K562 (cell line): ENCODE results near the gene DNAJB1. TPM values are rescaled to one million over a fixed set of nuclear protein-coding genes. Genes with fewer than 3 reads are reported as not detected.

Source experiments
- DPF2 ChIP-seq: fragments of 450-650 bp; IDR thresholded peaks from 2 replicates; pipeline ENCODE4 v1.6.1; 2016
- EP400 ChIP-seq: fragments of 450-650 bp; IDR thresholded peaks from 2 replicates; pipeline ENCODE4 v1.6.1; 2017; ENCODE audit warnings: antibody characterized with exemption, mild to moderate bottlenecking, moderate library complexity
- ETV1 ChIP-seq: fragments of 450-650 bp; conservative IDR thresholded peaks from 2 replicates; pipeline ENCODE4 v1.6.1; 2016; ENCODE audit warnings: missing genetic modification characterization, control low read depth, low read depth, missing compliant biosample characterization
- HDAC2 ChIP-seq: fragments of 450-650 bp; IDR thresholded peaks from 2 replicates; pipeline ENCODE4 v1.6.1; 2016; ENCODE audit warnings: mild to moderate bottlenecking
- NFIC ChIP-seq: fragments of 450-650 bp; IDR thresholded peaks from 2 replicates; pipeline ENCODE4 v1.6.1; 2017; ENCODE audit warnings: mild to moderate bottlenecking, inconsistent platforms
- STAG1 ChIP-seq: sonication (generic); formaldehyde crosslinking; IDR thresholded peaks from 2 replicates; pipeline ENCODE4 v1.5.0; 2020; ENCODE audit warnings: missing genetic modification reagents, borderline replicate concordance
- TAF7 ChIP-seq: fragments of 450-650 bp; IDR thresholded peaks from 2 replicates; pipeline ENCODE4 v1.6.1; 2016; ENCODE audit warnings: missing genetic modification characterization, missing compliant biosample characterization
- THAP7 ChIP-seq: fragments of 250-450 bp; sonication (Bioruptor Pico); IDR thresholded peaks from 2 replicates; pipeline ENCODE4 v1.5.0; 2021
- ZC3H11A ChIP-seq: IDR thresholded peaks from 2 replicates; pipeline ENCODE4 v1.6.1; 2012; ENCODE audit warnings: low read depth, low read length, improper control_type of control experiment
- ZNF253 ChIP-seq: fragments of 250-450 bp; sonication (Bioruptor Pico); conservative IDR thresholded peaks from 2 replicates; pipeline ENCODE4 v1.6.1; 2021; ENCODE audit warnings: mild to moderate bottlenecking
- ZNF407 ChIP-seq: fragments of 450-650 bp; IDR thresholded peaks from 2 replicates; pipeline ENCODE4 v1.6.1; 2016; ENCODE audit warnings: low read depth
- ZNF507 ChIP-seq: conservative IDR thresholded peaks from 2 replicates; pipeline ENCODE4 v1.6.1; 2017; ENCODE audit warnings: missing genetic modification characterization, missing compliant biosample characterization
- ZNF655 ChIP-seq: fragments of 250-450 bp; sonication (Bioruptor Pico); IDR thresholded peaks from 2 replicates; pipeline ENCODE4 v1.5.0; 2021
- polyA plus RNA-seq, 8 experiments: library from polyadenylated mRNA; depleted of rRNA in 4 of 8; stranded (reverse) in 5 of 8; unstranded in 3 of 8; fragments of >200 nt; fragmentation: Nextera tagmentation in 2 of 8; fragmentation: Illumina TruSeq in 1 of 8; extraction: Ambion mirVana in 2 of 8; extraction: Trizol in 1 of 8; gene quantifications; 2 replicates each; pipeline versions ENCODE4 v1.2.1 to v1.2.3, GENCODE V29; 2011 to 2014; ENCODE audit warnings: inconsistent platforms in 1 of 8, missing spikeins in 1 of 8
- total RNA-seq, 7 experiments: library from RNA; depleted of rRNA in 6 of 7; stranded (reverse); fragments of >200 nt in 6 of 7; fragmentation: Illumina TruSeq in 2 of 7; extraction: Trizol in 2 of 7; gene quantifications; 2 replicates each; pipeline versions ENCODE4 v1.2.1 to v1.2.3, GENCODE V29; 2011 to 2021; ENCODE audit warnings: low replicate concordance in 1 of 7

The DNAJB1 gene
- total and polyA plus RNA-seq, 9 of the 15 experiments (the other 6 are each of a cell fraction or from before 2014, with no cell fraction given) = 13.2 to 113 (median 62.1) TPM

- TF ChIP-seq ZNF407 = no peak
- TF ChIP-seq DPF2 = peak; percentile 65
- no peak for TF ChIP-seq STAG1 (CRISPR knock-in tag)
- TF ChIP-seq THAP7 = no peak
- no peak for TF ChIP-seq TAF7
- no peak for TF ChIP-seq ZNF655 (CRISPR knock-in tag)
- 0 out of 2 replicates have a peak, but pooled peaks have one; percentile 5 for TF ChIP-seq NFIC
- no peak for TF ChIP-seq ZNF253 (CRISPR knock-in tag)
- peak; percentile 34 for TF ChIP-seq EP400
- no peak for TF ChIP-seq ZNF507 (tag)
- TF ChIP-seq ETV1 (tag) = no peak
- peak; percentile 49 for TF ChIP-seq HDAC2
- TF ChIP-seq ZC3H11A = no peak
Observed at GRCh38 chr19:14528419-14529253, 10.4 kb upstream of the DNAJB1 start (continued).
